Stimulated activated CD4-positive, alpha-beta T cell treated with anti-CD3 and anti-CD28 coated beads, Interleukin-1b, Interleukin-23, amount 100 ng/mL, for 1 hour (primary cell): ENCODE results near the gene LSMEM2.
A peak's percentile ranks its signal among the peaks of the same experiment; 100 is the strongest.
"Not testable (repeated sequence)": the region's sequence is repeated elsewhere in the genome, so short reads cannot be mapped to it uniquely, and the experiment has no call there.

Experiments
- DNase-seq, 2 donors: peaks; one replicate each; pipeline ENCODE4 v3.0.0-alpha.2; 2020; ENCODE audit warnings: low read depth in 2 of 2

Gene LSMEM2

DNA sequence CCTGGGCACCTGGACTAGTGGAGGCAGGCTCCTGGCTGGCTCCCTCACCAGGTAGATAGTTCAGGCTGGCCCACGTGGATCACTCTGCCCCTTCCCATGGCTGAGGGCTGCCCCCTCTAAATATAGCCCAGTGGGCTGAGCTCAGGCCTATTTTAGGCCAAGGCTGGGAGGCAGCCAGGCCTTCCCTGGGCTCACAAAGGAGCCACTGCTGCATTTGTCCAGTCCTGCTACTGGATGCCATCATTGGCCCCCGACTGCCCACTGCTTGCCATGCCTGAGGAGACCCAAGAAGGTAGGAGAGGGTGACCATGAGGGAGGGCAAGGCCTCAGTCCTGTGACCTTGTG, at the start of gene LSMEM2:
Gene LSMEM2, plus strand, starts transcription at position 208 of the 345 bp plus-strand sequence. Its CDS starts 27 bp downstream, at position 235.
- no peak for DNase-seq

DNA sequence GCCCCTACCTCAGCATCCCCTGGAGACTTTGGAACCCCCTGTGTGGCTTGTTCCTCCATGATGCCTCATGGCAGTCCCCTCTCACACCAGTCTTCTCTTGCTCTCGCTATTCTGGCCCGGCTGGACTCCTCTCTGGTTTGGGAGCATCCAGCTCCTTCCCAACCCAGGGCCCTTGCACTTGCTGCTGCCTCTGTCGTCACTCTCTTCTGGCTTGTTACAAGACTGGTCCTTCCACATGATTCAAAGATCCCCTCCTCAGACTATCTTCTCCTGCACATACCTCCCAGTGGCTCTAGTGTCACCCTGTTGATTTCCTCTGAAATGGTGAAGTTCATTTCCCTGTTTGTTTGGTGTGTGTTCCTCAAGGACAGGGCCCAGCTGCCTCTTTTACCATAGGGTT, 49.4 kb upstream of the LSMEM2 start:
- no peak for DNase-seq

- no peak for DNase-seq
These were observed 48.6 kb upstream of the LSMEM2 start for GRCh38 chr3:50230104-50230793.

DNA sequence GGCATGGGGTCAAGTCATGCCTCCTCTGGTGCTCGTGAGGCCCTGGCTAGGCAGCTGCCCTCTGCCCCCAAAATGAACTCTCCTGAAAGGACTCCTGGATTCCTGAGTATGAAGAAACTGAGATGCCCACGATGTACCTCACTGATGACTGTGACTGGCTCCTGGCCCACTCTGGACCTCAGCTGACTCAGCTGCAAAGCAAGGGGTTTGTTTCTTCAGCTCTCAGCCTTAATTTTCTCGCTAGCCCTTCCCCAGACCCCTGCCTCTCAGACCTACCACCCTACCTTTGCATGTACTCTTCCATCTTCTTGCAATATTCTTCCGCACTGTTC, 48.1 kb upstream of the LSMEM2 start:
- DNase-seq: no peak

GRCh38 chr3:50231581-50231980, 47.3 kb upstream of the LSMEM2 start:
- no peak for DNase-seq

DNA sequence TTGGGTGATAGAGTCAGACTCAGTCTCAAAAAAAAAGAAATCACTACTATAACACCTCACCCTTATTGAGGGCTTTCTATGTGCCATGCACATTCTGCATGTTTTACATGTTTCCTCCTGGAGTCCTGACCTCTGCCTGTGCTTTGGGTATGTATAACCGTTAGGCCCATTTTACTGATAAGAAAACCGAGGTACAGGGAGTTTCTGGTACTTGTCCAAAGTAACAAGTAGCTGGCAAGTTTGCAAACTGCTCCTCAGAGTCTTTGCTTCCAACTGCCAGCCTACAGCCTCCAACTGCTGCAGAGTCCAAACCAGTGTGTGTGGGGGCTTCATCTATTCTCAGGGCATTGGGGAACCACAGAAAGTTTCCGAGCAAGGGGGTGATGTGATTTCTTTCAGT, 46.6 kb upstream of the LSMEM2 start:
- no peak for DNase-seq

GRCh38 chr3:50233176-50233575, 45.7 kb upstream of the LSMEM2 start:
- no peak for DNase-seq

- DNase-seq: peak; percentile 97 to 98
These were observed 43.0 kb upstream of the LSMEM2 start, which contains the start of gene GNAI2 for GRCh38 chr3:50235716-50236483. Gene GNAI2 (plus strand): TSS chr3:50236204. CDS start chr3:50236336, 132 bp downstream.

DNA sequence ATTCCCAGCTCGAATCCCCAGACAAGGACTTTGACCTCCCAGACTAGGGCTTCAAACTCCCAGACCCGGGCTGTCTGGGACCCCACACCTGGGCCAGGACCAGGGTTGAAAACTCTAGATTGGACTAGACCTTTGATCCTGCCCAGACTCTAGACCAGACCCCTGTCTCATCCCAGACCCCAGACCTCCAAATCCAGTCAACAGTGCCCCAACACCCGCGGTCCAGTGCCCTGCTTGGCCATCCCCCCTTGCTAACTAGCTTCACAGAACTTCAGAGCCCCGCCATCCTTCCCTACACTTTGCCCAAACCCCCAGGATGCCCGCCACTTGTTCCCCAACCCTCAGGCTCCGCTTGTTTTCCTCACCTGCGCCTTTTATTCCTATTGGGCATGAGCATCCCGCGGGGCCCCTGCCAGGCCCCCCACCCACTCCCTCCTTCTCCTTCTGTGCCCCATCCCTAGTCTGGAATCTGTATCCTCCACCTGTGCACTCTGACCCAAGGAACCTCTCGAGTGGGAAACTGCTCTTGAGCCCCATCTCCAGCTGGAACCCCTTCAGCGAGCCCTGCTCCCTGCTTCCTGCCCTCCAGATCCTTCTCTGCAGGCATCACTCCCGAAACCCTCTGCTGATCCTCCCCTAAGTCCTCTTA, 42.3 kb upstream of the LSMEM2 start:
- no peak for DNase-seq

- no peak for DNase-seq
These were observed 41.7 kb upstream of the LSMEM2 start for GRCh38 chr3:50237133-50237651.

DNA sequence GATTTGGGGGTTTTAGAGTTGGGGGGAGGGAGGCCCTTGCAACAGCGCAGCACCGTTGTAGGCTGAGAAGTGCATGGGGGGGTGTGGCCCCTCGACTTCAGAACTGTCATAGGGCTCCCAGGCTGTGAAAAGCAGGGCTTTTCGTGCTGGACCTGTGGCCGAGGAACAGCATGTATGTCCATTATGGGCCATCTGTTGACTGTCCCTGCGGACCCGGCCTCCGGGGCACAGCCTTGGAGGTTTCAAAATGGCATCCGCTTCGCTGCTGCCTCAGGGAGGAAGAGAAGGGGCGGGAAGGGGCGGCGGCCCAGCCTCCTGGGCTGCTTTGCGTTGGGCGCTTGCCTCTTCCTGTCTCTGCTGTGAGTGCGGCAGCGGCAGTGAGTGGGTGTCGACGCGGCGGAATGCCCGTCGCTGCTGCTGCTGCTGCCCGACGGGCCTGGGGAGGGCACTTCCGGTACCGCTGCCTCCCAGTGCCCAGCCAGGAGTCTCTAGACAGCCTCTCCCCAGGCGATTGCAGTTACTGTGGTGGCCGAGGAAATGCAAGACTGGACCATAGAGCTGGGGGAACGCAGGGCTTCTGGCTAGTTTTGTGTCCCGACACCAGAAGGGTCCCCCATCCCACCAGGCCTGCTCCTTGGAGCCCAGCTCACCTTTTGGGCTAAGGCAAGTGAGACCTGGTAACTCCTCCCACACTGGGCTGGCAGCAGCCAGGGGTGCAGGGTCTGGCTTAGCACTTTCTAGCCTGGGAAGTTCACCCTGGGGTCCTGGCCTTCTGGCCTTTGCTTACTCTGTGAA, 40.9 kb upstream of the LSMEM2 start:
- DNase-seq: peak; percentile 67 to 68

DNA sequence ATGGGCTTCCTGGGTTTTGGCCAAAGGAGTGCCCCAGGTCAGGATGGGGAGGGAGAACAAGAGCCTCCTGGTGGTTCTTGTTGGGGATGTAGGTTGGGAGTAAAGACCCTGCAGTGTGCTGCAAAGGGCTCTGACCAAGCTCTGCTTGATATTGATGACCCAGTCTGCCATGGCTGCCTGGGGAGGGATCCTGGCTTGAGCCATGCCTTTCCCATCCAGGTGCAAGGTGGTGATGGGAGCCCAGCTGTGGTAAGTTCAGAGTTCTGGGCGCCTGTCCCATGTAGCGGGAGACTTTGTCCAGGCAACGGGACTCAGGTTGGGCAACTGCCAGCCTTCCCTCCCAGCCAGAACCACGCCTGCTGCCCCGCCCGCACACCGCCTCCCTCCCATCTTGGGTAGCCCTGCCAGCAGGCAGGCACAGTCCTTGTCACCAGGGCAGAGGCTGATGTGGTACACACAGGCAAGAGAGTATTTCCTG, 40.3 kb upstream of the LSMEM2 start:
- no peak for DNase-seq

DNA sequence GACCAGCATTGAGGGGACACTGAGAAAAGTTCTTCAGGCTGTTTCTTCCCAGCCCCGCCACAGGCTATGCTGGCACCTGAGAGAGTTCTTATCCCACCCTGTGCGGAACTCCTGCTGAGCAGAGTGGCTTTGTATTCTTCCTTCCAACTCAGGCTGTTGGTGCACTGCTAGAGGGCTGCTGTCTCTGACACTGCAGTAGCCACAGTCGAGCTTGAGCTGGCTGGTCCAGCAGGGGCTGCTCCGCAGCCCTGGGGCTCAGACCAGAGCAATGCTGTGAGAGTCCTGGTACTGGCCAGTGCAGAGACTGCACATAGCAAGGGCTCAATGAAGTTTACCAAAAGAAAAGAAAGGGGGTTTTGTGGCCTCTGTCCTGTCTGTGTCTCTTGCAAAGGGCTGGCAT, 39.2 kb upstream of the LSMEM2 start:
- DNase-seq: no peak

- no peak for DNase-seq
These were observed 37.7 kb upstream of the LSMEM2 start for GRCh38 chr3:50241163-50241562.

- no peak for DNase-seq
These were observed 37.0 kb upstream of the LSMEM2 start for GRCh38 chr3:50241713-50242380.

DNA sequence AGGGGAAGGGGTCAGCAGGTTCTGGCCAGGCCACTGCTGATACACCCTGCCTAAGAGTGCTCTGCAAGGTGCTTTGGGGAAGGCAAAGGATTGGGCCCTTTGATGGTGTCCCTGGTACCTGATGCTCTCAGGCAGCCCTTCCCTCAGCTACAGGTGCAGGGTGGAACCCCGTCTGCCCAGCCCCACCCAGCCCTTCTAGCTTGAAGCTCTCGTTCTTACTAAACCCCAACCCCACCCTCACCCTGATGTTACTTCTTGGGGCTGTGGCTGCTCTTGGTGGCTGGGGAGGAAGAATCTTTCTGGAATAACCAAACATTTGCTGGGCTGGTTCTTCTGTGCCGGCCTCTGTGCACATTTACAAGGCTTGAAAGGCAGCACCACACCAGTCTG, 36.5 kb upstream of the LSMEM2 start:
- DNase-seq: no peak

DNA sequence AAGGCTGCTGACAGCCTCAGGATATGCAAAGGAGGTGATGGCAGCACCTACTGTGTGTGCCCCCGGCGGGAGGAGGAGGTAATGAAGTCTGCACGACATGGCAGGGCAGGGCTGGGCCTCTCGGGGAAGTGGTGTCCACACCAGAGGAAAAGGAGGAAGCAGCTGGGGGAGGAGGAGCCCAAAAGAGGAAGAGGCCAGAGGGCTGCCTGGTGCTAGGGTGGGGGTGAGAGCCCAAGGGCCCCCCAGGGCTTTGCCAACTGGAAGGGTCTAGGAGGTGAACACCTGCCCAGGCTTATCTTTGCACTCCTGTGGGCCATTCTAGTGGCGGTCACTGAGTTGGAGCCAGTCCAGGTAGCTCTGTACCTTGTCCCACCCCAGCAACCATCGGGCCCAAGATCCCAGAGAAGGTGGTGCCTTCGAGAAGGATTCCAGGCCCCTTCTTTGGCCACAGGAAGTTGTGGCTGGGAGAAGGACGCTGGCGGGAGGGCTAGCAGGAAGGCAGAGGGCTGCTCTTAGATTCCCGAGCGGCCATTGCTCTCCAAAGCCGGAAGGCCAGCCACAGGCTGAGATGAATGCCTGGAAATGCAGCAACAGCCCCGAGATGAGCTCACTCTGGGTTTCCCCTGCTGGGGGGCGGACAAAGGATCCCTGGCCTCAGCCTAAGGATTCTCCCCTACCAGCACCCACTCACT, 35.9 kb upstream of the LSMEM2 start:
- DNase-seq: no peak

DNA sequence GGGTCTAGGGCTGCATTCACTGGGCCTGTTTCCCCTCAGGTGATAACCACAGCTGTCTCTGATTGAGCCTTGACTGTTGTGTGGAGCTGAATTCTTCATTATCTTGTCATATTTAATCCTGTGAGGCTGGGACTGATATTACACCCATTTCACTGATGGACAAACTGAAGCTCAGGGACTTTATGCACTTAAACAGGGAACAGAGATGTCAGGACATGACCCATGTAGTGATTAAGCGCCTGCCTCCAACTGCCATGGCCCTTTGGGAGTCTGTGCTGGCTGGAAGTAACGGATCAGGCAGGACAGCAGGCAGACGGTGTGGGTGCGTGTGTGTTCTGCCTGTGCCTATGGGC, 35.4 kb upstream of the LSMEM2 start:
- DNase-seq: no peak

DNA sequence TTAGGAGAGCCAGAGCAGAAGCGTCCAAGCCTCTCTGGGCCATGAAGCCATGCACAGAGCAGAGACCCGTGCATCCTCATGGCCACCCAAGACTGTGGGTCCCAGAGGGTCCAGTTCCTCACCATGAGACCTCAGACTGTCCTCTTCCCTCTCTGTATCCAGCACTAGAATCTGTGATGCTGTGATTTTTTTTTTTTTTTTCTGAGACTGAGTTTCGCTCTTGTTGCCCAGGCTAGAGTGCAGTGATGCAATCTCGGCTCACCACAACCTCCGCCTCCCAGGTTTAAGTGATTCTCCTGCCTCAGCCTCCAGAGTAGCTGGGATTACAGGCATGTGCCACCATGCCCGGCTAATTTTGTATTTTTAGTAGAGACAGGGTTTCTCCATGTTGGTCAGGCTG, 34.1 kb upstream of the LSMEM2 start:
- not testable (repeated sequence) for DNase-seq

GRCh38 chr3:50245251-50245745, 33.6 kb upstream of the LSMEM2 start:
- DNase-seq: no peak
